Astrocyte of the cerebellum (primary cell): ENCODE results near the gene FAM167B.

Source experiments
- DNase-seq: peaks from one replicate; pipeline ENCODE4 v3.0.0-alpha.2; 2011; ENCODE audit warnings: low read depth
- H3K4me3 ChIP-seq: 2 replicates; pipeline ENCODE4 v1.5.1; 2011; ENCODE audit warnings: mild to moderate bottlenecking, low read depth, low read length, moderate library complexity
- in situ Hi-C: cut with HindIII; loops from 2 replicates; pipeline ENCODE4 v1.10.0; 2017; ENCODE audit warnings: low sequenced_read_pairs
- TF ChIP-seq, protein P1 (sequence below): IDR thresholded peaks from 2 replicates; pipeline ENCODE4 v1.5.1; 2012; ENCODE audit warnings: low read length, low read depth, moderate library complexity, mild to moderate bottlenecking; ENCODE audit errors: missing control alignments

Gene FAM167B

DNA sequence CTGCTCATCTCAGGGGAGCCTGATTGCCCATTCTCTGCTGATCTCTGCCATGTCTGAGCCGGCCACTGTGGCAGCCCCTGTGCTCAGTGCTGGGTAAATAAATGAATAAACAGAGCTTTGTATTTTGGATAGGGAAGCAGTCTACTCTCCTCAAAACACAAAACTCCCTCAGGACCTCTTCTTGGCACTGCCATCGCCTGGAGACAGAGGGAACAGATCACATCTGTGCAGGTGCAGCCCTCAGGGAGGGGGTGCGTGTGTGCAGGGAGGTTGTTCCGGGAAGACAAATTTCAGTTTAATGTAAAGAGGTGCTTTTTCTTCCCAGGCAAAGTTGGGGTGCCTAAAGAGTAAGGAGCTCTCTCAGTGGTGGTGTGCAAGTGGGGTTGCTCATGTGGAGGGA is 7.7 kb upstream of the FAM167B start:
- TF ChIP-seq, protein P1, sequence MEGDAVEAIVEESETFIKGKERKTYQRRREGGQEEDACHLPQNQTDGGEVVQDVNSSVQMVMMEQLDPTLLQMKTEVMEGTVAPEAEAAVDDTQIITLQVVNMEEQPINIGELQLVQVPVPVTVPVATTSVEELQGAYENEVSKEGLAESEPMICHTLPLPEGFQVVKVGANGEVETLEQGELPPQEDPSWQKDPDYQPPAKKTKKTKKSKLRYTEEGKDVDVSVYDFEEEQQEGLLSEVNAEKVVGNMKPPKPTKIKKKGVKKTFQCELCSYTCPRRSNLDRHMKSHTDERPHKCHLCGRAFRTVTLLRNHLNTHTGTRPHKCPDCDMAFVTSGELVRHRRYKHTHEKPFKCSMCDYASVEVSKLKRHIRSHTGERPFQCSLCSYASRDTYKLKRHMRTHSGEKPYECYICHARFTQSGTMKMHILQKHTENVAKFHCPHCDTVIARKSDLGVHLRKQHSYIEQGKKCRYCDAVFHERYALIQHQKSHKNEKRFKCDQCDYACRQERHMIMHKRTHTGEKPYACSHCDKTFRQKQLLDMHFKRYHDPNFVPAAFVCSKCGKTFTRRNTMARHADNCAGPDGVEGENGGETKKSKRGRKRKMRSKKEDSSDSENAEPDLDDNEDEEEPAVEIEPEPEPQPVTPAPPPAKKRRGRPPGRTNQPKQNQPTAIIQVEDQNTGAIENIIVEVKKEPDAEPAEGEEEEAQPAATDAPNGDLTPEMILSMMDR: no peak
- in situ Hi-C loops: no loop called here
- no peak for DNase-seq
- no peak overlapping the region for H3K4me3 ChIP-seq

DNA sequence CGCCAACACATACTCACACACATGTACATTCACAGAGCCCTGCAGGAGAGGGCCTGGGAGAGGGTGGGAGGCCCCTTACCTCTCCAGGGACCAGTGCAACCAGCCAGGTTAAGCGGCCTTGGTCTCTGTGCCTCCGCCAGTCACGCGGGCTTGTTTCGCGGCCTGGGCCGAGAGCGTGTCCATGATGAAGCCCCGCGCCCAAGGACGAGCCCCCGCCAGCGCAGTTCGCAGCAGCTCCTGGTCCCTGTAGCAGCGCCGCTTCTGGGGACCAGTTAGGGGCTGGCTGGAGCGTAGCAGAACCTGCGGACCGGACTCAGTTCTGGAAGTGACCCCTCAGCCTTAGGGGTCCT is 7.3 kb upstream of the FAM167B start:
- no peak for DNase-seq
- H3K4me3 ChIP-seq: peak overlapping the region; percentile 40
- in situ Hi-C loops: loop anchor here (5.0 kb wide), 1 partner anchor 83 kb away; no protein-coding TSS in a partner anchor
- TF ChIP-seq, protein P1: no peak

DNA sequence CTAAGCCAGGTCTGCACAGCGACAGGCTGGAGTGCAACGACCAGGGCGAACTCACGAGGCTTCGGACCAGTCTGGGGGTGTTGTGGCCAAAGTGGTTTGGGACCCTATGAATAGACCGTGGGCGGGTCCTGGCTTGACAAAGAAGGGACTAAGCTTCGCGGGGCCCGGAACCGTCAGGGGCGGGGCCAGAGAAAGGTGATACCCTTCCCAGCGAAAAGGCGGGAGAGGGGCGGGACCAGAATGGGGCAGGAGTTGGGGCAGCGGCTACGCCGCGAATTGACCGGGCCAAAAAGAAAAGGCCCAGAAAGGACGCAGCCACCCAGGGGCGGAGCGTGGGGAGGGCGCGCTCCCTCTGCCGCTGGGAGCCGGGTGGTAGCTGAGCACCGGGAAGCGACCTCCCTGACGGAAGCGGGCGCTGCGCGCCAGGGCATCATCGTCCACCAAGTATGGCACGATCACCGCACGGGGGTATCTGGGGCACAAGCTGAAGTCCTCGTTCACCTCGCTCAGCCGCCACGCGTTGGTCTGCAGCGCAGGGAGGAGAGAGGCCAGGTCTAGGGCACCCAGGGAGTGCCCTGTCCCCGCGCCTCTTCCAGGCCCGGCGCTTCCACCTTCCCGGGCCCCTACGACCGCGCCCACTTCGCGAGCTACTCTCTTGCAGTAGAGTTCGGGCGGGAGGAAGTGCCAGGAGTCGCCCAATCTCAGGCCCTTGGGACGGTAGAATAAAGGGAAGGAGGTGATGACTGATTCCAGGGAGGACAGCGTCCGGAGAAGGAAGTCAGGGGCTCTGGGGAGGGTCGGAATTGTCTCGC is 6.7 kb upstream of the FAM167B start:
- peak overlapping the region; percentile 40 for H3K4me3 ChIP-seq
- TF ChIP-seq, protein P1: no peak
- in situ Hi-C loops: loop anchor here (5.0 kb wide), 1 partner anchor 82 kb away; no protein-coding TSS in a partner anchor
- no peak for DNase-seq

- in situ Hi-C loops: loop anchor here (5.0 kb wide), 1 partner anchor 81 kb away; no protein-coding TSS in a partner anchor
- TF ChIP-seq, protein P1: peak; percentile 2
- H3K4me3 ChIP-seq: peak overlapping the region; percentile 40
- DNase-seq: no peak
Measured at GRCh38 chr1:32241001-32241763, 5.8 kb upstream of the FAM167B start.

- in situ Hi-C loops: loop anchor here (5.0 kb wide), 1 partner anchor 80 kb away; no protein-coding TSS in a partner anchor
- TF ChIP-seq, protein P1: no peak
- no peak for DNase-seq
- H3K4me3 ChIP-seq: no peak overlapping the region
Measured at GRCh38 chr1:32242341-32242851, 4.6 kb upstream of the FAM167B start.

DNA sequence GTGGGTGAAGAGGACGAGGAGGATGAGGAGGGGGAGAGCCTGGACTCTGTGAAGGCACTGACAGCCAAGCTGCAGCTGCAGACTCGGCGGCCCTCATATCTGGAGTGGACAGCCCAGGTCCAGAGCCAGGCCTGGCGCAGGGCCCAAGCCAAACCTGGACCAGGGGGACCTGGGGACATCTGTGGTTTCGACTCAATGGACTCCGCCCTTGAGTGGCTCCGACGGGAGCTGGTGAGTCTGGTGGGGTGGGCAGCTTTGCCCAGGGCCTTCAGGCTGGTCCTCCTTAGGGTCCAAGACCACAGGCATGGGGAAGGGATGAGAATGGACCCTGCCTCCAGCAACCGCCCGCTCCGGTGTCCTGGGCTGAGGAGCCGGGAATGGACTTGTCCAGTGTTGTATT is 430 bp downstream of the FAM167B start:
- in situ Hi-C loops: no loop called here
- DNase-seq: no peak
- TF ChIP-seq, protein P1: no peak
- no peak overlapping the region for H3K4me3 ChIP-seq
